Neuronal stem cell (in vitro differentiated cells): ENCODE data around the gene JAKMIP2.

Source experiments
- DNase-seq: peaks from one replicate; pipeline ENCODE4 v3.0.0-alpha.2; 2013; ENCODE audit warnings: low spot score
- H2AFZ ChIP-seq: one replicate; pipeline ENCODE4 v1.6.1; 2013; ENCODE audit warnings: mild to moderate bottlenecking, low read length, inconsistent platforms
- H2AK5ac ChIP-seq: 2 replicates; pipeline ENCODE4 v1.6.1; 2013; ENCODE audit warnings: low read depth, mild to moderate bottlenecking, inconsistent platforms, low read length, moderate library complexity, mixed read lengths
- H2BK120ac ChIP-seq: 2 replicates; pipeline ENCODE4 v1.6.1; 2013; ENCODE audit warnings: low read depth, mild to moderate bottlenecking, inconsistent platforms, low read length, moderate library complexity, mixed read lengths
- H2BK12ac ChIP-seq: one replicate; pipeline ENCODE4 v1.6.1; 2013; ENCODE audit warnings: low read length, inconsistent platforms
- H2BK15ac ChIP-seq: 2 replicates; pipeline ENCODE4 v1.6.1; 2013; ENCODE audit warnings: mild to moderate bottlenecking, low read length, inconsistent platforms, mixed read lengths
- H2BK5ac ChIP-seq: one replicate; pipeline ENCODE4 v1.6.1; 2013; ENCODE audit warnings: inconsistent platforms, mild to moderate bottlenecking, low read length, moderate library complexity
- H3K14ac ChIP-seq: one replicate; pipeline ENCODE4 v1.6.1; 2013; ENCODE audit warnings: low read length, inconsistent platforms
- H3K18ac ChIP-seq: 2 replicates; pipeline ENCODE4 v1.6.1; 2013; ENCODE audit warnings: low read length, inconsistent platforms
- H3K23ac ChIP-seq: 2 replicates; pipeline ENCODE4 v1.6.1; 2013; ENCODE audit warnings: low read depth, mild to moderate bottlenecking, mixed read lengths, low read length, inconsistent platforms; ENCODE audit not compliant: poor library complexity
- H3K27ac ChIP-seq: replicated peaks from 3 replicates; pipeline ENCODE4 v1.5.1; 2013; ENCODE audit warnings: low read length, inconsistent platforms
- H3K27me3 ChIP-seq, 3 experiments: 2 replicates each; pipeline ENCODE4 v1.6.1; 2013; ENCODE audit warnings: low read length in 3 of 3, mild to moderate bottlenecking in 2 of 3, inconsistent platforms in 1 of 3, low read depth in 1 of 3, mixed read lengths in 1 of 3, moderate library complexity in 1 of 3; ENCODE audit not compliant: control insufficient read depth in 3 of 3, insufficient read depth in 3 of 3
- H3K36me3 ChIP-seq, 2 donors: replicated peaks in 1 of 2; 2 replicates each; pipeline ENCODE4 v1.6.1; 2013; ENCODE audit warnings: low read length in 2 of 2; ENCODE audit not compliant: control insufficient read depth in 2 of 2, insufficient read depth in 2 of 2
- H3K4ac ChIP-seq: 2 replicates; pipeline ENCODE4 v1.6.1; 2013; ENCODE audit warnings: inconsistent platforms, mild to moderate bottlenecking, low read length, moderate library complexity
- H3K4me1 ChIP-seq, 2 donors: 1 replicate in 1 of 2; 2 replicates in 1 of 2; pipeline ENCODE4 v1.6.1; 2013; ENCODE audit warnings: low read length in 2 of 2, low read depth in 1 of 2; ENCODE audit not compliant: control insufficient read depth in 2 of 2, insufficient read depth in 1 of 2
- H3K4me2 ChIP-seq: one replicate; pipeline ENCODE4 v1.6.1; 2013; ENCODE audit warnings: mild to moderate bottlenecking, low read length, inconsistent platforms; ENCODE audit not compliant: insufficient read depth, poor library complexity, severe bottlenecking
- H3K4me3 ChIP-seq, 2 donors: 2 replicates each; pipeline ENCODE4 v1.5.1; 2013; ENCODE audit warnings: low read length in 2 of 2, mild to moderate bottlenecking in 2 of 2, inconsistent platforms in 1 of 2, moderate library complexity in 1 of 2
- H3K79me1 ChIP-seq: one replicate; pipeline ENCODE4 v1.6.1; 2013; ENCODE audit warnings: low read depth, mild to moderate bottlenecking, inconsistent platforms, low read length, moderate library complexity
- H3K9ac ChIP-seq: one replicate; pipeline ENCODE4 v1.6.1; 2013; ENCODE audit warnings: mild to moderate bottlenecking, low read depth, low read length, inconsistent platforms; ENCODE audit not compliant: poor library complexity
- H3K9me3 ChIP-seq, 2 donors: replicated peaks in 1 of 2; 2 replicates each; pipeline versions ENCODE3 to v1.6.1; 2013; ENCODE audit warnings: low read length in 2 of 2, mild to moderate bottlenecking in 2 of 2, inconsistent platforms in 1 of 2, low read depth in 1 of 2, mixed read lengths in 1 of 2, moderate library complexity in 1 of 2; ENCODE audit not compliant: control insufficient read depth in 2 of 2, insufficient read depth in 1 of 2
- H4K8ac ChIP-seq: one replicate; pipeline ENCODE4 v1.6.1; 2013; ENCODE audit warnings: low read depth, mild to moderate bottlenecking, inconsistent platforms, low read length, moderate library complexity
- H4K91ac ChIP-seq: one replicate; pipeline ENCODE4 v1.6.1; 2013; ENCODE audit warnings: low read length, low read depth, mild to moderate bottlenecking, inconsistent platforms; ENCODE audit not compliant: poor library complexity
- WGBS, 2 donors: extraction: QIAGEN DNeasy Blood & Tissue Kit; methylation state at CpG; one replicate each; pipeline ENCODE4 v1.1.7; 2013; ENCODE audit warnings: missing lambda C conversion rate in 2 of 2, mixed read lengths in 1 of 2; ENCODE audit not compliant: insufficient read length in 2 of 2, insufficient replicate concordance in 1 of 2; ENCODE audit errors: extremely low coverage in 2 of 2; 5-methylcytosine and 5-hydroxymethylcytosine counted together

The JAKMIP2 gene

GRCh38 chr5:147643142-147643541 is 139.4 kb downstream of the JAKMIP2 start:
- Histone ChIP-seq H3K4me1 (no peaks in the 10 kb centered on the region), H4K91ac (no peak overlapping the region), H3K27ac (no peak overlapping the region), H3K9ac (no peak overlapping the region), H3K14ac (no peak overlapping the region), H2AK5ac (no peak overlapping the region), H3K18ac (no peak overlapping the region), H2BK12ac (no peak overlapping the region), H3K27me3 (no peaks in the 10 kb centered on the region), H2BK120ac (no peak overlapping the region), H3K4ac (no peak overlapping the region), H3K79me1 (no peaks in the 10 kb centered on the region), H3K23ac (no peak overlapping the region), H2AFZ (no peak overlapping the region), H4K8ac (no peak overlapping the region), H3K4me3 (no peak overlapping the region), H2BK5ac (no peak overlapping the region), H2BK15ac (no peak overlapping the region), H3K36me3 (peaks cover 9 to 96% of the 10 kb centered on the region in 2 donors), H3K9me3 (no peaks in the 10 kb centered on the region), H3K4me2 (no peak overlapping the region)
- no peak for DNase-seq
- no CpG with 5 or more reads among the region's 1 CpG for WGBS, 2 donors

- Histone ChIP-seq H2AFZ (no peak overlapping the region), H2AK5ac (no peak overlapping the region), H3K4ac (no peak overlapping the region), H3K27me3 (no peaks in the 10 kb centered on the region), H3K27ac (no peak overlapping the region), H3K9me3 (no peaks in the 10 kb centered on the region), H3K4me3 (no peak overlapping the region), H2BK5ac (no peak overlapping the region), H3K14ac (no peak overlapping the region), H3K79me1 (no peaks in the 10 kb centered on the region), H2BK12ac (no peak overlapping the region), H3K9ac (no peak overlapping the region), H3K23ac (no peak overlapping the region), H4K8ac (no peak overlapping the region), H3K4me1 (no peaks in the 10 kb centered on the region), H2BK120ac (no peak overlapping the region), H2BK15ac (no peak overlapping the region), H3K18ac (no peak overlapping the region), H3K36me3 (peaks cover 9 to 91% of the 10 kb centered on the region in 2 donors), H3K4me2 (no peak overlapping the region), H4K91ac (no peak overlapping the region)
- no CpG with 5 or more reads among the region's 3 CpGs for WGBS, 2 donors
- DNase-seq = no peak
Observed at GRCh38 chr5:147642666-147643065, 139.9 kb downstream of the JAKMIP2 start.

- no peak overlapping the region for H3K9ac ChIP-seq
- H3K18ac ChIP-seq = no peak overlapping the region
- no CpG with 5 or more reads among the region's 5 CpGs for WGBS, 2 donors
- H3K9me3 ChIP-seq = no peaks in the 10 kb centered on the region
- no peak overlapping the region for H3K4me3 ChIP-seq
- H2BK12ac ChIP-seq = no peak overlapping the region
- H3K4me1 ChIP-seq = no peaks in the 10 kb centered on the region
- no peak overlapping the region for H2AK5ac ChIP-seq
- no peak overlapping the region for H2BK120ac ChIP-seq
- no peak overlapping the region for H2BK5ac ChIP-seq
- no peaks in the 10 kb centered on the region for H3K27me3 ChIP-seq
- peaks cover 16 to 87% of the 10 kb centered on the region in 2 donors for H3K36me3 ChIP-seq
- no peak overlapping the region for H3K4ac ChIP-seq
- H4K91ac ChIP-seq = no peak overlapping the region
- H3K23ac ChIP-seq = no peak overlapping the region
- no peak overlapping the region for H2AFZ ChIP-seq
- no peak for DNase-seq
- H3K79me1 ChIP-seq = no peaks in the 10 kb centered on the region
- H3K27ac ChIP-seq = no peak overlapping the region
- H3K14ac ChIP-seq = no peak overlapping the region
- no peak overlapping the region for H3K4me2 ChIP-seq
- H2BK15ac ChIP-seq = no peak overlapping the region
- H4K8ac ChIP-seq = no peak overlapping the region
Observed at GRCh38 chr5:147639321-147639720, 143.2 kb downstream of the JAKMIP2 start.

- H2AK5ac ChIP-seq = no peak overlapping the region
- WGBS, 2 donors = no CpG with 5 or more reads among the region's 3 CpGs
- H3K36me3 ChIP-seq = peaks cover 12 to 70% of the 10 kb centered on the region in 2 donors
Observed at GRCh38 chr5:147636729-147636984, 145.9 kb downstream of the JAKMIP2 start.

More at GRCh38 chr5:147636729-147636984, 145.9 kb downstream of the JAKMIP2 start:
- H2BK15ac ChIP-seq = no peak overlapping the region
- no peak overlapping the region for H2BK5ac ChIP-seq
- no peak overlapping the region for H3K18ac ChIP-seq
- no peaks in the 10 kb centered on the region for H3K4me1 ChIP-seq
- H2BK120ac ChIP-seq = no peak overlapping the region
- no peak overlapping the region for H3K4ac ChIP-seq
- DNase-seq = no peak
- H3K23ac ChIP-seq = no peak overlapping the region
- no peak overlapping the region for H3K14ac ChIP-seq
- H2AFZ ChIP-seq = no peak overlapping the region
- no peak overlapping the region for H4K91ac ChIP-seq
- no peak overlapping the region for H3K4me3 ChIP-seq
- H3K9ac ChIP-seq = no peak overlapping the region
- H3K4me2 ChIP-seq = no peak overlapping the region
- no peaks in the 10 kb centered on the region for H3K79me1 ChIP-seq
- no peaks in the 10 kb centered on the region for H3K9me3 ChIP-seq
- no peak overlapping the region for H2BK12ac ChIP-seq
- no peaks in the 10 kb centered on the region for H3K27me3 ChIP-seq
- H4K8ac ChIP-seq = no peak overlapping the region
- no peak overlapping the region for H3K27ac ChIP-seq
